ENCODE results near the gene DNAI2.

The DNAI2 gene

GRCh38 chr17:74336307-74336706 lies 62.3 kb downstream of the DNAI2 start:
- Histone ChIP-seq H3K27ac (ENCODE audit: low read depth, low read length, poor library complexity, severe bottlenecking) (no peak overlapping the region), H3K9me3 (ENCODE audit: low read length) (no peaks in the 10 kb centered on the region), H3K9me2 (ENCODE audit: low read depth, low read length) (no peaks in the 10 kb centered on the region), H3K27me3 (ENCODE audit: insufficient read depth, low read length) (no peaks in the 10 kb centered on the region), H2AFZ (ENCODE audit: low read length) (no peak overlapping the region), H3K36me3 (ENCODE audit: insufficient read depth, low read length) (no peaks in the 10 kb centered on the region), H3K79me2 (ENCODE audit: insufficient read depth, low read length) (no peaks in the 10 kb centered on the region), H3K4me3 (ENCODE audit: low read depth, low read length, poor library complexity, severe bottlenecking) (no peak overlapping the region), H3K4me1 (ENCODE audit: insufficient read depth, low read length, severe bottlenecking) (no peaks in the 10 kb centered on the region), H3F3A (ENCODE audit: insufficient read depth, low read length) (no peaks in the 10 kb centered on the region), H3K9ac (ENCODE audit: low read length) (no peak overlapping the region), H4K20me1 (ENCODE audit: insufficient read depth, low read length) (no peaks in the 10 kb centered on the region), H3K4me2 (ENCODE audit: low read length) (no peak overlapping the region)
- TF ChIP-seq EZH2 (IDR thresholded peaks at IDR 0.05; ENCODE audit: borderline replicate concordance, low read length): no peak
- no peak for TF ChIP-seq CTCF (IDR thresholded peaks at IDR 0.05; ENCODE audit: low read length)

- no peaks in the 10 kb centered on the region for H3K4me1 ChIP-seq (ENCODE audit: insufficient read depth, low read length, severe bottlenecking)
- H3K9me3 ChIP-seq (ENCODE audit: low read length): no peaks in the 10 kb centered on the region
- H3K4me3 ChIP-seq (ENCODE audit: low read depth, low read length, poor library complexity, severe bottlenecking): no peak overlapping the region
- H3K9ac ChIP-seq (ENCODE audit: low read length): no peak overlapping the region
- no peaks in the 10 kb centered on the region for H3K9me2 ChIP-seq (ENCODE audit: low read depth, low read length)
- no peak overlapping the region for H2AFZ ChIP-seq (ENCODE audit: low read length)
- no peak overlapping the region for H3K4me2 ChIP-seq (ENCODE audit: low read length)
- H3K27ac ChIP-seq (ENCODE audit: low read depth, low read length, poor library complexity, severe bottlenecking): no peak overlapping the region
- H3F3A ChIP-seq (ENCODE audit: insufficient read depth, low read length): no peaks in the 10 kb centered on the region
- H3K27me3 ChIP-seq (ENCODE audit: insufficient read depth, low read length): no peaks in the 10 kb centered on the region
- H3K36me3 ChIP-seq (ENCODE audit: insufficient read depth, low read length): no peaks in the 10 kb centered on the region
- no peak for TF ChIP-seq EZH2 (IDR thresholded peaks at IDR 0.05; ENCODE audit: borderline replicate concordance, low read length)
- TF ChIP-seq CTCF (IDR thresholded peaks at IDR 0.05; ENCODE audit: low read length): no peak
- no peaks in the 10 kb centered on the region for H4K20me1 ChIP-seq (ENCODE audit: insufficient read depth, low read length)
- no peaks in the 10 kb centered on the region for H3K79me2 ChIP-seq (ENCODE audit: insufficient read depth, low read length)
Measured at GRCh38 chr17:74337834-74338500, 63.9 kb downstream of the DNAI2 start.

- Histone ChIP-seq H3K4me2 (ENCODE audit: low read length) (no peak overlapping the region), H3K79me2 (ENCODE audit: insufficient read depth, low read length) (no peaks in the 10 kb centered on the region), H3K9me2 (ENCODE audit: low read depth, low read length) (no peaks in the 10 kb centered on the region)
Measured at GRCh38 chr17:74339537-74340195, 65.6 kb downstream of the DNAI2 start.

More at GRCh38 chr17:74339537-74340195, 65.6 kb downstream of the DNAI2 start:
- H3K9ac ChIP-seq (ENCODE audit: low read length): no peak overlapping the region
- H3K27ac ChIP-seq (ENCODE audit: low read depth, low read length, poor library complexity, severe bottlenecking): no peak overlapping the region
- 0 out of 2 replicates have a peak, but pooled peaks cover 1% of the 10 kb centered on the region for H3K27me3 ChIP-seq (ENCODE audit: insufficient read depth, low read length)
- no peaks in the 10 kb centered on the region for H3F3A ChIP-seq (ENCODE audit: insufficient read depth, low read length)
- no peaks in the 10 kb centered on the region for H3K36me3 ChIP-seq (ENCODE audit: insufficient read depth, low read length)
- H2AFZ ChIP-seq (ENCODE audit: low read length): no peak overlapping the region
- H3K4me3 ChIP-seq (ENCODE audit: low read depth, low read length, poor library complexity, severe bottlenecking): no peak overlapping the region
- no peaks in the 10 kb centered on the region for H4K20me1 ChIP-seq (ENCODE audit: insufficient read depth, low read length)
- H3K9me3 ChIP-seq (ENCODE audit: low read length): no peaks in the 10 kb centered on the region
- TF ChIP-seq EZH2 (IDR thresholded peaks at IDR 0.05; ENCODE audit: borderline replicate concordance, low read length) (no peak), CTCF (IDR thresholded peaks at IDR 0.05; ENCODE audit: low read length) (no peak)
- no peaks in the 10 kb centered on the region for H3K4me1 ChIP-seq (ENCODE audit: insufficient read depth, low read length, severe bottlenecking)
